K562 (cell line): ENCODE results near the gene SLC49A4. TPM values are rescaled to one million over a fixed set of nuclear protein-coding genes. Genes with fewer than 3 reads are reported as not detected.

Source experiments
- ATAC-seq: fragments of 200-7000 bp; cut with Tn5 transposase; 3 replicates; pipeline ENCODE4 v1.9.1; 2020; ENCODE audit warnings: moderate library complexity
- BruUV-seq: library from RNA; stranded (reverse); fragments of 400-500 nt; replicated peaks from 2 replicates; lab custom pipeline; 2021; lab: Mats Ljungman, UMichigan
- CTCF ChIA-PET: fragments of 300-600 bp; formaldehyde crosslinking; extraction: SDS; loops from one replicate; lab custom pipeline; 2021; ENCODE audit warnings: low intra/inter-chr PET ratio; lab: Yijun Ruan, JAX
- POLR2A ChIA-PET: fragments of 300-600, 350-650 bp; sonication (Branson Sonifier 250); formaldehyde crosslinking; extraction: SDS; loops from one replicate; lab custom pipeline; 2021; ENCODE audit warnings: antibody characterized with exemption, inconsistent platforms; lab: Yijun Ruan, JAX
- DNase-seq, 4 experiments: peaks; one replicate each; pipeline versions ENCODE4 v3.0.0 to v3.0.0-alpha.2; 2011 to 2018; ENCODE audit warnings: low spot score in 3 of 4, mixed read lengths in 3 of 4; ENCODE audit errors: extremely low read depth in 1 of 4
- FAIRE-seq: peaks from 2 replicates; lab custom pipeline; 2011; peaks lifted over from hg19 to GRCh38; lab: Jason Lieb, UNC
- H2AFZ ChIP-seq: 2 replicates; pipeline ENCODE4 v1.6.0; 2011; ENCODE audit warnings: low read depth, low read length, control low read depth, inconsistent platforms
- H3K27ac ChIP-seq: fragments of 200-600 bp; 3 replicates; pipeline ENCODE4 v1.8.0; 2011; ENCODE audit warnings: low read depth, mild to moderate bottlenecking, control low read depth, inconsistent platforms, low read length, moderate library complexity, mixed read lengths; ENCODE audit errors: extremely low read depth
- H3K27me3 ChIP-seq, 2 experiments: fragments of 300-600 bp in 1 of 2; 2 replicates in 1 of 2; 3 replicates in 1 of 2; pipeline versions ENCODE4 v1.6.0 to v1.8.0; 2011; ENCODE audit warnings: inconsistent platforms in 2 of 2, low read length in 2 of 2, mild to moderate bottlenecking in 1 of 2, mixed read lengths in 1 of 2, moderate library complexity in 1 of 2; ENCODE audit not compliant: control insufficient read depth in 2 of 2, insufficient read depth in 2 of 2
- H3K36me3 ChIP-seq: fragments of 300-600 bp; 3 replicates; pipeline ENCODE4 v1.8.0; 2011; ENCODE audit warnings: mild to moderate bottlenecking, low read length, inconsistent platforms; ENCODE audit not compliant: control insufficient read depth, insufficient read depth
- H3K4me1 ChIP-seq, 2 experiments: fragments of 200-600 bp in 1 of 2; replicated peaks in 1 of 2; 2 replicates in 1 of 2; 3 replicates in 1 of 2; pipeline versions ENCODE4 v1.5.1 to v1.8.0; 2011; ENCODE audit warnings: inconsistent platforms in 2 of 2, low read length in 2 of 2, mild to moderate bottlenecking in 1 of 2, mixed read lengths in 1 of 2, moderate library complexity in 1 of 2; ENCODE audit not compliant: control insufficient read depth in 2 of 2, insufficient read depth in 2 of 2
- H3K4me2 ChIP-seq: 2 replicates; pipeline ENCODE4 v1.6.1; 2011; ENCODE audit warnings: low read length, control low read depth, inconsistent platforms, mixed read lengths; ENCODE audit not compliant: insufficient read depth
- H3K4me3 ChIP-seq: fragments of 200-600 bp; sonication (generic), shearing (Covaris generic); 2 replicates; pipeline ENCODE4 v1.5.1; 2016; ENCODE audit warnings: control low read depth, inconsistent platforms
- H3K79me2 ChIP-seq: fragments of 200-600 bp; 3 replicates; pipeline ENCODE4 v1.8.0; 2011; ENCODE audit warnings: low read length, inconsistent platforms; ENCODE audit not compliant: control insufficient read depth, insufficient read depth
- H3K9ac ChIP-seq, 2 experiments: 2 replicates each; pipeline versions ENCODE4 v1.6.0 to v1.6.1; 2011; ENCODE audit warnings: low read depth in 2 of 2, low read length in 2 of 2, control low read depth in 1 of 2, inconsistent platforms in 1 of 2, mild to moderate bottlenecking in 1 of 2, mixed read lengths in 1 of 2; ENCODE audit not compliant: insufficient read depth in 1 of 2
- H3K9me1 ChIP-seq: one replicate; pipeline ENCODE4 v1.6.0; 2011; ENCODE audit warnings: inconsistent platforms, mild to moderate bottlenecking, low read length, moderate library complexity; ENCODE audit not compliant: control insufficient read depth, insufficient read depth
- H3K9me3 ChIP-seq: replicated peaks from 2 replicates; pipeline ENCODE4 v1.5.1; 2011; ENCODE audit warnings: low read depth, low read length, inconsistent platforms; ENCODE audit not compliant: control insufficient read depth, insufficient read depth
- H4K20me1 ChIP-seq: replicated peaks from 2 replicates; pipeline ENCODE4 v1.6.1; 2011; ENCODE audit warnings: low read length, inconsistent platforms, mixed read lengths; ENCODE audit not compliant: control insufficient read depth, insufficient read depth
- CREM ChIP-seq: IDR thresholded peaks from 2 replicates; pipeline ENCODE4 v1.6.1; 2014; ENCODE audit warnings: antibody characterized with exemption, low read depth
- EHMT2 ChIP-seq: fragments of 450-650 bp; IDR thresholded peaks from 2 replicates; pipeline ENCODE4 v1.6.1; 2018; ENCODE audit warnings: antibody characterized with exemption
- KAT7 ChIP-seq: sonication (generic); formaldehyde crosslinking; IDR thresholded peaks from 2 replicates; pipeline ENCODE4 v1.8.0; 2022; ENCODE audit warnings: missing genetic modification reagents, mild to moderate bottlenecking, borderline replicate concordance
- KLF16 ChIP-seq: IDR thresholded peaks from 2 replicates; pipeline ENCODE4 v1.6.1; 2016; ENCODE audit warnings: antibody characterized with exemption
- ZKSCAN8 ChIP-seq: fragments of 200-800 bp; sonication (Bioruptor generic); IDR thresholded peaks from 2 replicates; pipeline ENCODE4 v1.6.1; 2016; ENCODE audit warnings: missing genetic modification characterization, missing compliant biosample characterization
- ZNF146 ChIP-seq: IDR thresholded peaks from one replicate; pipeline ENCODE4 v1.6.1; 2018; ENCODE audit warnings: missing compliant biosample characterization; ENCODE audit not compliant: unreplicated experiment
- ZZZ3 ChIP-seq: fragments of 450-650 bp; IDR thresholded peaks from 2 replicates; pipeline ENCODE4 v1.6.1; 2016; ENCODE audit warnings: antibody characterized with exemption, mild to moderate bottlenecking, moderate library complexity
- WGBS: fragments of 100-300 bp; shearing (Covaris generic); methylation state at CpG from one replicate; pipeline ENCODE4 v1.1.6; 2016; ENCODE audit warnings: low coverage, mixed read lengths; ENCODE audit not compliant: insufficient coverage; ENCODE audit errors: missing lambda C conversion rate; 5-methylcytosine and 5-hydroxymethylcytosine counted together
- in situ Hi-C: fragments of 300-500 bp; cut with MboI; formaldehyde crosslinking; loops from 4 replicates; pipeline ENCODE4 v1.15.0; 2018; ENCODE audit warnings: inconsistent platforms, mixed read lengths
- intact Hi-C: fragments of 100-400 bp; cut with micrococcal nuclease; formaldehyde crosslinking; loops from 2 replicates; pipeline ENCODE4 v1.14.2; 2022
- polyA plus RNA-seq, 8 experiments: library from polyadenylated mRNA; depleted of rRNA in 4 of 8; stranded (reverse) in 5 of 8; unstranded in 3 of 8; fragments of >200 nt; fragmentation: Nextera tagmentation in 2 of 8; fragmentation: Illumina TruSeq in 1 of 8; extraction: Ambion mirVana in 2 of 8; extraction: Trizol in 1 of 8; gene quantifications; 2 replicates each; pipeline versions ENCODE4 v1.2.1 to v1.2.3, GENCODE V29; 2011 to 2014; ENCODE audit warnings: inconsistent platforms in 1 of 8, missing spikeins in 1 of 8
- total RNA-seq, 7 experiments: library from RNA; depleted of rRNA in 6 of 7; stranded (reverse); fragments of >200 nt in 6 of 7; fragmentation: Illumina TruSeq in 2 of 7; extraction: Trizol in 2 of 7; gene quantifications; 2 replicates each; pipeline versions ENCODE4 v1.2.1 to v1.2.3, GENCODE V29; 2011 to 2021; ENCODE audit warnings: low replicate concordance in 1 of 7
- TF ChIP-seq, protein P1 (sequence below): fragments of 250-450 bp; sonication (Bioruptor Pico); IDR thresholded peaks from 2 replicates; pipeline ENCODE4 v1.4.0; 2020; ENCODE audit warnings: borderline replicate concordance
- TF ChIP-seq, protein P2 (sequence below), 2 experiments: IDR thresholded peaks in 1 of 2; conservative IDR thresholded peaks in 1 of 2; 2 replicates each; pipeline ENCODE4 v1.6.1; 2016; ENCODE audit warnings: low read depth in 2 of 2, mild to moderate bottlenecking in 1 of 2, missing compliant biosample characterization in 1 of 2, missing genetic modification characterization in 1 of 2, moderate library complexity in 1 of 2
- TF ChIP-seq, protein P3 (sequence below): sonication (generic); formaldehyde crosslinking; IDR thresholded peaks from 2 replicates; pipeline ENCODE4 v1.8.1; 2023; ENCODE audit warnings: mild to moderate bottlenecking, missing genetic modification reagents

SLC49A4 gene
- total and polyA plus RNA-seq, 9 of the 15 experiments (the other 6 are each of a cell fraction or from before 2014, with no cell fraction given), result 0.15 to 1.3 (median 0.83) TPM

DNA sequence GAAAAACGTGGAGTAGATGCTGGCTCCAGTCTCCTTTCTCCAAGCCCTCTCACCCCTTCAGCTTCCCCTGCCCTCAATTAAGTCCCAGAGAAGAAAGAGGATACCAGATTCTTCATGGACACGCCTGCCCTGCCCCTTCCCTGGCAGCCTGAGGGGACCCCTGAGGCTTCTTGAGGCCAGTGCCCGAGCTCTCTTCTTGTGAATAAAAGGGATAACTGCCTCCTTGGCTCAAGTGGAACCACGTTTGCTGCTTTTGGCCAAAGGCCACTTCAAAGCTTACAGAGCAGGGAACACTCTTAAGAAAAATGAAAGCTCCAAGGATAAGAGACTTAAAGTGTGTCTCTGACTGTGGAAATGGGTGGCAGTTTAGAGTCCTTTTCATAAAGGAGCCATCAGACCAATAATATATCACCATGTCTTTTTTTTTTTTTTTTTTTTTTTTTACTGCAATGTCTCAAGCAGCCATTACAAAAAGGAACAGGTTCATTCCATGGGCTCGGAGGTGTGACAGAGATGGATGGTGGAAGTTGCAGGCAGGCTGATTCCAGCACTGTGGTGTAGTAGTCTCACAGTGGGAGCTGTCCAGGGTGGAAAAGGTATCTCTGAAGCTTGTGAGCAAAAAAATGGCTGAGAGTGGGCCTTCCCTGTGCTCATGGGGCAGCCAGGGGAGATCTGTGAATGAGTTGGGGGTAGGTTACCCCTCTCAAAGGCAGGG, 123.9 kb downstream of the SLC49A4 start:
- ChIA-PET CTCF (no interaction called here), POLR2A (no interaction called here)
- H3K9me3 ChIP-seq, result no peaks in the 10 kb centered on the region
- TF ChIP-seq, protein P1, sequence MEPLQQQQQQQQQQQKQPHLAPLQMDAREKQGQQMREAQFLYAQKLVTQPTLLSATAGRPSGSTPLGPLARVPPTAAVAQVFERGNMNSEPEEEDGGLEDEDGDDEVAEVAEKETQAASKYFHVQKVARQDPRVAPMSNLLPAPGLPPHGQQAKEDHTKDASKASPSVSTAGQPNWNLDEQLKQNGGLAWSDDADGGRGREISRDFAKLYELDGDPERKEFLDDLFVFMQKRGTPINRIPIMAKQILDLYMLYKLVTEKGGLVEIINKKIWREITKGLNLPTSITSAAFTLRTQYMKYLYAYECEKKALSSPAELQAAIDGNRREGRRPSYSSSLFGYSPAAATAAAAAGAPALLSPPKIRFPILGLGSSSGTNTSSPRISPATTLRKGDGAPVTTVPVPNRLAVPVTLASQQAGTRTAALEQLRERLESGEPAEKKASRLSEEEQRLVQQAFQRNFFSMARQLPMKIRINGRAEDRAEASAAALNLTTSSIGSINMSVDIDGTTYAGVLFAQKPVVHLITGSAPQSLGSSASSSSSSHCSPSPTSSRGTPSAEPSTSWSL (CRISPR knock-in tag), result no peak
- TF ChIP-seq CREM, result no peak
- no peak for TF ChIP-seq ZZZ3
- no peak for TF ChIP-seq KAT7 (CRISPR knock-in tag)
- TF ChIP-seq, protein P2, sequence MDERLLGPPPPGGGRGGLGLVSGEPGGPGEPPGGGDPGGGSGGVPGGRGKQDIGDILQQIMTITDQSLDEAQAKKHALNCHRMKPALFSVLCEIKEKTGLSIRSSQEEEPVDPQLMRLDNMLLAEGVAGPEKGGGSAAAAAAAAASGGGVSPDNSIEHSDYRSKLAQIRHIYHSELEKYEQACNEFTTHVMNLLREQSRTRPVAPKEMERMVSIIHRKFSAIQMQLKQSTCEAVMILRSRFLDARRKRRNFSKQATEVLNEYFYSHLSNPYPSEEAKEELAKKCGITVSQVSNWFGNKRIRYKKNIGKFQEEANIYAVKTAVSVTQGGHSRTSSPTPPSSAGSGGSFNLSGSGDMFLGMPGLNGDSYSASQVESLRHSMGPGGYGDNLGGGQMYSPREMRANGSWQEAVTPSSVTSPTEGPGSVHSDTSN (CRISPR knock-in tag; IDR thresholded peaks at IDR 0.05; ENCODE audit: low read depth), result no peak
- TF ChIP-seq, protein P2 (tag; conservative IDR thresholded peaks at IDR 0.05; ENCODE audit: low read depth), result 0 out of 2 replicates have a peak, but pooled peaks have one; percentile 12
- no peak for TF ChIP-seq ZNF146 (CRISPR knock-in tag)
- TF ChIP-seq ZKSCAN8 (CRISPR knock-in tag), result no peak
- TF ChIP-seq KLF16, result no peak
- 0 out of 2 replicates have a peak, but pooled peaks have one; percentile 14 for TF ChIP-seq EHMT2
- TF ChIP-seq, protein P3, sequence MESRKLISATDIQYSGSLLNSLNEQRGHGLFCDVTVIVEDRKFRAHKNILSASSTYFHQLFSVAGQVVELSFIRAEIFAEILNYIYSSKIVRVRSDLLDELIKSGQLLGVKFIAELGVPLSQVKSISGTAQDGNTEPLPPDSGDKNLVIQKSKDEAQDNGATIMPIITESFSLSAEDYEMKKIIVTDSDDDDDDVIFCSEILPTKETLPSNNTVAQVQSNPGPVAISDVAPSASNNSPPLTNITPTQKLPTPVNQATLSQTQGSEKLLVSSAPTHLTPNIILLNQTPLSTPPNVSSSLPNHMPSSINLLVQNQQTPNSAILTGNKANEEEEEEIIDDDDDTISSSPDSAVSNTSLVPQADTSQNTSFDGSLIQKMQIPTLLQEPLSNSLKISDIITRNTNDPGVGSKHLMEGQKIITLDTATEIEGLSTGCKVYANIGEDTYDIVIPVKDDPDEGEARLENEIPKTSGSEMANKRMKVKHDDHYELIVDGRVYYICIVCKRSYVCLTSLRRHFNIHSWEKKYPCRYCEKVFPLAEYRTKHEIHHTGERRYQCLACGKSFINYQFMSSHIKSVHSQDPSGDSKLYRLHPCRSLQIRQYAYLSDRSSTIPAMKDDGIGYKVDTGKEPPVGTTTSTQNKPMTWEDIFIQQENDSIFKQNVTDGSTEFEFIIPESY (CRISPR knock-in tag), result no peak

More for the DNA sequence above, 123.9 kb downstream of the SLC49A4 start:
- Histone ChIP-seq H4K20me1 (no peaks in the 10 kb centered on the region), H3K4me2 (no peak overlapping the region), H3K79me2 (no peaks in the 10 kb centered on the region), H3K9me1 (no peaks in the 10 kb centered on the region), H3K27ac (no peak overlapping the region), H3K9ac (no peak overlapping the region), H2AFZ (no peak overlapping the region), H3K4me3 (no peak overlapping the region), H3K36me3 (no peaks in the 10 kb centered on the region), H3K27me3 (peaks cover 2 to 51% of the 10 kb centered on the region in 2 experiments; a peak in 4 of 5 replicates), H3K4me1 (peaks cover 0 to 11% of the 10 kb centered on the region in 2 experiments; a peak in 3 of 5 replicates)
- intact Hi-C loops (no loop called here), in situ Hi-C loops (no loop called here)
- WGBS, result 0% methylated on average over 3 of the region's 5 CpGs
- no TSS peak for BruUV-seq
- FAIRE-seq (no peak), ATAC-seq (no peak), DNase-seq (no peak)
